IMR-90 (cell line): Measurements from ENCODE around the gene UMODL1. TPM values are rescaled to one million over a fixed set of nuclear protein-coding genes. Genes with fewer than 3 reads are reported as not detected.

Experiments used
- ATAC-seq: fragments of 200-7000 bp; cut with Tn5 transposase; 2 replicates; pipeline ENCODE4 v1.9.1; 2020; ENCODE audit warnings: low read depth, mild to moderate bottlenecking, moderate library complexity
- BruUV-seq: library from RNA; stranded (reverse); fragments of 400-500 nt; replicated peaks from 2 replicates; lab custom pipeline; 2021; lab: Mats Ljungman, UMichigan
- CTCF ChIA-PET: fragments of 300-600 bp; formaldehyde crosslinking; extraction: SDS; loops from one replicate; lab custom pipeline; 2021; ENCODE audit warnings: antibody characterized with exemption; lab: Yijun Ruan, JAX
- POLR2A ChIA-PET: fragments of 300-600 bp; sonication (Branson Sonifier 250); formaldehyde crosslinking; loops from one replicate; lab custom pipeline; 2022; ENCODE audit warnings: antibody characterized with exemption; ENCODE audit not compliant: unreplicated experiment; lab: Charles Lee
- DNase-seq: peaks from one replicate; pipeline ENCODE4 v3.0.0; 2013
- H2AFZ ChIP-seq: replicated peaks from 2 replicates; pipeline ENCODE3; 2013; ENCODE audit warnings: low read length, mild to moderate bottlenecking; ENCODE audit not compliant: poor library complexity
- H2AK5ac ChIP-seq: 2 replicates; pipeline ENCODE4 v1.6.1; 2013; ENCODE audit warnings: low read depth, low read length, inconsistent platforms
- H2AK9ac ChIP-seq: replicated peaks from 2 replicates; pipeline ENCODE3; 2013; ENCODE audit warnings: mild to moderate bottlenecking, low read depth, low read length, moderate library complexity; ENCODE audit not compliant: poor library complexity
- H2BK120ac ChIP-seq: 2 replicates; pipeline ENCODE4 v1.6.1; 2013; ENCODE audit warnings: low read depth, low read length, inconsistent platforms
- H2BK15ac ChIP-seq: 3 replicates; pipeline ENCODE4 v1.6.1; 2013; ENCODE audit warnings: low read depth, low read length, inconsistent platforms
- H2BK20ac ChIP-seq: 2 replicates; pipeline ENCODE4 v1.6.1; 2013; ENCODE audit warnings: low read depth, mild to moderate bottlenecking, inconsistent platforms, low read length, moderate library complexity
- H2BK5ac ChIP-seq: 2 replicates; pipeline ENCODE4 v1.6.1; 2013; ENCODE audit warnings: mild to moderate bottlenecking, low read depth, low read length, inconsistent platforms; ENCODE audit not compliant: poor library complexity, severe bottlenecking
- H3K14ac ChIP-seq: replicated peaks from 2 replicates; pipeline ENCODE4 v1.6.1; 2013; ENCODE audit warnings: low read depth, low read length, inconsistent platforms
- H3K18ac ChIP-seq: 2 replicates; pipeline ENCODE4 v1.6.1; 2013; ENCODE audit warnings: low read depth, low read length, control low read depth
- H3K23ac ChIP-seq: 2 replicates; pipeline ENCODE4 v1.6.1; 2013; ENCODE audit warnings: low read depth, low read length, inconsistent platforms
- H3K27ac ChIP-seq: 2 replicates; pipeline ENCODE4 v1.5.1; 2013; ENCODE audit warnings: mild to moderate bottlenecking, control low read depth, low read length; ENCODE audit not compliant: insufficient read depth
- H3K27me3 ChIP-seq: 2 replicates; pipeline ENCODE4 v1.6.1; 2013; ENCODE audit warnings: low read length; ENCODE audit not compliant: control insufficient read depth, insufficient read depth
- H3K36me3 ChIP-seq: 2 replicates; pipeline ENCODE4 v1.6.1; 2013; ENCODE audit warnings: low read length, mixed read lengths; ENCODE audit not compliant: control insufficient read depth, insufficient read depth
- H3K4ac ChIP-seq: 2 replicates; pipeline ENCODE4 v1.6.1; 2013; ENCODE audit warnings: low read depth, low read length, inconsistent platforms
- H3K4me1 ChIP-seq: 2 replicates; pipeline ENCODE4 v1.6.1; 2013; ENCODE audit warnings: low read length, mixed read lengths; ENCODE audit not compliant: control insufficient read depth, insufficient read depth
- H3K4me2 ChIP-seq: 2 replicates; pipeline ENCODE4 v1.6.1; 2013; ENCODE audit warnings: low read depth, mild to moderate bottlenecking, control low read depth, low read length, moderate library complexity
- H3K4me3 ChIP-seq: 2 replicates; pipeline ENCODE4 v1.5.1; 2013; ENCODE audit warnings: low read depth, mild to moderate bottlenecking, control low read depth, low read length, moderate library complexity; ENCODE audit not compliant: insufficient read depth
- H3K56ac ChIP-seq: 2 replicates; pipeline ENCODE4 v1.6.1; 2013; ENCODE audit warnings: low read length, inconsistent platforms; ENCODE audit not compliant: insufficient read depth; ENCODE audit errors: extremely low read depth
- H3K79me1 ChIP-seq, 2 experiments: 2 replicates each; pipeline ENCODE4 v1.6.1; 2013; ENCODE audit warnings: low read length in 2 of 2, inconsistent platforms in 1 of 2, low read depth in 1 of 2
- H3K9ac ChIP-seq: 2 replicates; pipeline ENCODE4 v1.6.1; 2013; ENCODE audit warnings: low read depth, low read length, control low read depth
- H3K9me1 ChIP-seq: 2 replicates; pipeline ENCODE4 v1.6.1; 2013; ENCODE audit warnings: low read length, inconsistent platforms; ENCODE audit not compliant: insufficient read depth
- H3K9me3 ChIP-seq: 2 replicates; pipeline ENCODE4 v1.6.1; 2013; ENCODE audit warnings: low read length; ENCODE audit not compliant: control insufficient read depth, insufficient read depth
- H4K20me1 ChIP-seq: 2 replicates; pipeline ENCODE4 v1.6.1; 2013; ENCODE audit warnings: low read length, inconsistent platforms; ENCODE audit not compliant: insufficient read depth
- H4K5ac ChIP-seq: 2 replicates; pipeline ENCODE4 v1.6.1; 2013; ENCODE audit warnings: mild to moderate bottlenecking, low read depth, low read length, control low read depth
- H4K8ac ChIP-seq, 2 experiments: 2 replicates each; pipeline ENCODE4 v1.6.1; 2013; ENCODE audit warnings: low read depth in 2 of 2, low read length in 2 of 2, control low read depth in 1 of 2, inconsistent platforms in 1 of 2
- H4K91ac ChIP-seq: 2 replicates; pipeline ENCODE4 v1.6.1; 2013; ENCODE audit warnings: low read depth, low read length, inconsistent platforms; ENCODE audit not compliant: insufficient read depth
- CEBPB ChIP-seq: IDR thresholded peaks from 2 replicates; pipeline ENCODE4 v1.6.1; 2012; ENCODE audit warnings: low read depth, low read length, improper control_type of control experiment
- FOS ChIP-seq: fragments of 150-350 bp; IDR thresholded peaks from 2 replicates; pipeline ENCODE4 v1.6.1; 2016; ENCODE audit warnings: low read depth, low read length
- WGBS, 2 experiments: methylation state at CpG; one replicate each; pipeline versions ENCODE4 v1.1.5 to v1.1.7; 2013; ENCODE audit warnings: missing lambda C conversion rate in 2 of 2; ENCODE audit not compliant: insufficient read length in 1 of 2; ENCODE audit errors: extremely low coverage in 2 of 2; 5-methylcytosine and 5-hydroxymethylcytosine counted together
- dilution Hi-C: fragments of 300-500 bp; cut with HindIII; formaldehyde crosslinking; loops from one replicate; pipeline ENCODE4 v1.14.3; 2018; ENCODE audit warnings: low sequenced_read_pairs; ENCODE audit not compliant: unreplicated experiment
- in situ Hi-C: fragments of 300-500 bp; cut with MboI; formaldehyde crosslinking; loops from 3 replicates; pipeline ENCODE4 v1.14.3; 2019; ENCODE audit warnings: low sequenced_read_pairs, inconsistent platforms, mixed read lengths
- intact Hi-C: fragments of 100-400 bp; cut with micrococcal nuclease; formaldehyde crosslinking; loops from 2 replicates; pipeline ENCODE4 v1.10.0; 2022
- polyA plus RNA-seq, 3 experiments: library from polyadenylated mRNA; depleted of rRNA; stranded (reverse); fragments of >200 nt; gene quantifications; 2 replicates each; pipeline ENCODE4 v1.2.3, GENCODE V29; 2012; ENCODE audit warnings: low replicate concordance in 1 of 3
- total RNA-seq: library from RNA; depleted of rRNA; stranded (reverse); fragments of >200 nt; gene quantifications from 2 replicates; pipeline ENCODE4 v1.2.3, GENCODE V29; 2012

Gene UMODL1
- total and polyA plus RNA-seq, 2 of the 4 experiments (the other 2 are of a cell fraction) = 0.02 TPM; not detected in 1

GRCh38 chr21:42041246-42041645 lies 29.9 kb upstream of the UMODL1 start:
- dilution Hi-C loops (no loop called here), in situ Hi-C loops (no loop called here), intact Hi-C loops (no loop called here)
- Histone ChIP-seq H3K27me3 (no peaks in the 10 kb centered on the region), H3K14ac (peak overlapping the region; percentile 91), H3K4me1 (peaks cover 26% of the 10 kb centered on the region), H4K5ac (peak overlapping the region; percentile 88), H4K8ac (peak overlapping the region; percentile 75 to 97), H3K36me3 (no peaks in the 10 kb centered on the region), H3K4me2 (peak overlapping the region; percentile 32; the same call in 1 of the 2 replicates), H3K18ac (peak overlapping the region; percentile 93), H2BK120ac (peak overlapping the region; percentile 99), H2BK5ac (peak overlapping the region; percentile 97), H3K23ac (peak overlapping the region; percentile 93), H2AFZ (no peak overlapping the region), H3K79me1 (peaks cover 0 to 3% of the 10 kb centered on the region in 2 experiments; a peak in 2 of 4 replicates), H3K9me3 (no peaks in the 10 kb centered on the region; the same call in 1 of the 2 replicates), H3K9ac (peak overlapping the region; percentile 53), H3K27ac (peak overlapping the region; percentile 97), H3K9me1 (peaks cover 17% of the 10 kb centered on the region), H4K20me1 (no peaks in the 10 kb centered on the region), H3K56ac (peak overlapping the region; percentile 96), H4K91ac (peak overlapping the region; percentile 99), H2AK9ac (peak overlapping the region; percentile 77), H2BK15ac (peak overlapping the region; percentile 92; the same call in 2 of the 3 replicates), H3K4ac (peak overlapping the region; percentile 99), H2BK20ac (peak overlapping the region; percentile 98), H3K4me3 (peak overlapping the region; percentile 6; the same call in 1 of the 2 replicates), H2AK5ac (peak overlapping the region; percentile 100)
- CTCF ChIA-PET = interaction anchor here (1.4 to 1.7 kb wide), 2 partner anchors 35 to 66 kb away, joined by 3 to 8 read pairs; no protein-coding TSS in a partner anchor
- POLR2A ChIA-PET = no interaction called here
- DNase-seq (no peak), ATAC-seq (no peak)
- TF ChIP-seq FOS (no peak), CEBPB (no peak)
- no TSS peak for BruUV-seq
- whole genome bisulfite sequencing, 2 experiments = 89% methylated on average over 5 of the region's 7 CpGs; no CpG with 5 or more reads in 1 of the 2 experiments
